AG09319 (cell line): ENCODE measurements around the gene FRAS1.
"Not testable (repeated sequence)": the region's sequence is repeated elsewhere in the genome, so short reads cannot be mapped to it uniquely, and the experiment has no call there.

Source experiments
- DNase-seq: peaks from one replicate; pipeline ENCODE4 v3.0.0-alpha.2; 2010; ENCODE audit warnings: low read depth; ENCODE audit errors: extremely low read depth
- TF ChIP-seq, protein P1 (sequence below): IDR thresholded peaks from 2 replicates; pipeline ENCODE4 v1.5.1; 2011; ENCODE audit warnings: low read depth, mild to moderate bottlenecking, inconsistent platforms, low read length, moderate library complexity

Gene FRAS1

DNA sequence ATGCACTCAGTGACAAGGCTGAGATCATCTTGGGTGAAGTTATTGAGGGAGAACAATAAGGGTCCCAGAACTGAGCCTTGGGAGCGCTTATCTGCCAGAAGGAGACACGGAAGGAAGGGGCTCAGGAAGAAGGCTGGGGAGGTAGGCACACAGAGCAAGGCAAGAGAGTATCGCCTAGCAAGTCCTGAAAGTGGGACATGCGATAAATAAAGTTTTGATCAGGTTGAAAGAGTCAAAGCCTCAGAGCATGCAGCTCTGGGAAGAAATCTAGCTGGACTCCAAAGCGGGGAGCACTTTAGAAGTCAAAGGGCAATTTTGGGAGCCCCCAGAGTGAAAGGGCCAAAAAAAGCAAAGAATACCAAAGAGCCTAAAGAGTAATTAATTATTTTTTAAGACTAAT lies 476.7 kb downstream of the FRAS1 start:
- TF ChIP-seq, protein P1, sequence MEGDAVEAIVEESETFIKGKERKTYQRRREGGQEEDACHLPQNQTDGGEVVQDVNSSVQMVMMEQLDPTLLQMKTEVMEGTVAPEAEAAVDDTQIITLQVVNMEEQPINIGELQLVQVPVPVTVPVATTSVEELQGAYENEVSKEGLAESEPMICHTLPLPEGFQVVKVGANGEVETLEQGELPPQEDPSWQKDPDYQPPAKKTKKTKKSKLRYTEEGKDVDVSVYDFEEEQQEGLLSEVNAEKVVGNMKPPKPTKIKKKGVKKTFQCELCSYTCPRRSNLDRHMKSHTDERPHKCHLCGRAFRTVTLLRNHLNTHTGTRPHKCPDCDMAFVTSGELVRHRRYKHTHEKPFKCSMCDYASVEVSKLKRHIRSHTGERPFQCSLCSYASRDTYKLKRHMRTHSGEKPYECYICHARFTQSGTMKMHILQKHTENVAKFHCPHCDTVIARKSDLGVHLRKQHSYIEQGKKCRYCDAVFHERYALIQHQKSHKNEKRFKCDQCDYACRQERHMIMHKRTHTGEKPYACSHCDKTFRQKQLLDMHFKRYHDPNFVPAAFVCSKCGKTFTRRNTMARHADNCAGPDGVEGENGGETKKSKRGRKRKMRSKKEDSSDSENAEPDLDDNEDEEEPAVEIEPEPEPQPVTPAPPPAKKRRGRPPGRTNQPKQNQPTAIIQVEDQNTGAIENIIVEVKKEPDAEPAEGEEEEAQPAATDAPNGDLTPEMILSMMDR, result no peak
- DNase-seq, result no peak

DNA sequence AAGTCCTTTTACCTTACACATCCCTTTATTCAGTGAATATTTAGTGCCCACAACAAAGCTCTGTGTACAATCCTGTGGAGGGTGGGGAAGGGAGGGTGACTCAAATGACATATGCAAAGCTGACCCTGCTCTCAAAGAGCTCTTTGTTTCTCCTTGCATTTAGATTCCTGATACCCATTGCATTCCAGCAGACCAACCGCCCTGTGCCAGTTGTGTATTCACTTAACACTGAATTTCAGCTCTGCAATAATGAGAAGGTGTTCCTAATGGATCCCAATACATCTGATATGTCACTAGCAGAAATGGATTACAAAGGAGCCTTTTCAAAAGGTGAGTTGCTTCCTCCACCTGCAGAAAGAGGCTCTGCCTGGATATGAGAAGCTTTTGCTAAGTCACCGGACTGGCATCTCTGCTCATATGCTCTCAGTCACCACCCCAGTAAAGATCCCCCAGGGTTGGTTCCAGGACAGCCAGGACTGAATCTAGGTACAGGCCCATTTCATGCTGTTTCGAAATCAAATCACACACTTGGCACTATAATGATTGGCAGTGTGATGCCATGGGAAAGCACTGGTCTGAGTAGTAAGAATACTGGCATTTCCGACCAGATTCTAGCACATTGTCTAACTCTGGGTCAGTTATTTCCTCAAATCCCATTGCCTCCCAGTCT lies 477.3 kb downstream of the FRAS1 start:
- no peak for DNase-seq
- TF ChIP-seq, protein P1, result no peak

DNA sequence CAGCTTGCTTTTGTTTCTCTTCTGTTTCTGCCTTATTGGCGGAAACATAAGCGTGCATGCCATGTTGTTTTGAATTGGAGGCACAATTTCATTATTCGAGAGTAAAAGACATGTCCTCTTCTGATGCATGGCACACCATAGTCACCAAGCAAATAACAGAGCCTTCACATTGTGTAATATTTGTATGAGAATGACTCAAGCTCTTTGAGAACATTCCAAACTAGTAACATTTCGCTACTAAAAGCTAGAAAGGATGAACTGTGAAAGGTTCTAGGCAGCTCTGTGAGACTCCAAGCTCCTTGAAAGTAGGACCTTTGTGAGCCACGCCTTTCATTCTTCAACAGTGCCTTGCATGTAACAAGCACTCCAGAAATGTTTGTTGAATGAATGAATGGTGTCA lies 485.2 kb downstream of the FRAS1 start:
- DNase-seq, result no peak
- TF ChIP-seq, protein P1, result no peak

DNA sequence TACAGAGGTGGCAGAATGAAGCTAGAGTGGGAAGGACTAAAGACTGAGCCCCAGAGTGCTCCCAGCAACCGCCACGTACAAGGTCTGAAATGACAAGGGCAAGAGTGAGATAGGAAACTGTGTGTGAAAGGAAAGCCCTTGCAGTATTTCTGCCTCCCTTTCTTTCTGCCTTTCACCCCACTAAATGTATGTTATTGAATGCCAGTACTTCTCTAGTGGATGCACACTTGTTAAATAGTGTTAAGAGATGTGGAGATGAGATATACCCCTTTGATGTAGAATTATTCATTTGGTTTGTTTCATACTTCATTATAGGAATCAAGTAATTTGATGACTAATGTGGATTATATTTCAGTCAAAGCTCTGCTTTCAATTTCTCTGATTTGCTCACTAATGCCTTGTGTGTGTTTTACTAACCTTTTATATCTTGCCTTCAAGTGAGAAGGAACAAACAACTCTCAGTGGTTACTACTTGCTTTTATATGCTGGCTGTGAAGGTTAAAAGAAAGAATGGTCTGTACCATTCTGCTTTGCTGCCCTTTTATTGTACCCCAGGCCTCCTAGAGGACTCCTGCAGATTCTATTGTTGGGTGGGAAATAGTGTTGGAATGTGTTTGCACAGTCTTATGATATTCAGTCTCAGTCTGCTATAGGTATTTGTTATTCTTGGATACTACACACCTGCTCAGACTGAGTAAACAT lies 486.5 kb downstream of the FRAS1 start:
- TF ChIP-seq, protein P1, result no peak
- no peak for DNase-seq

DNA sequence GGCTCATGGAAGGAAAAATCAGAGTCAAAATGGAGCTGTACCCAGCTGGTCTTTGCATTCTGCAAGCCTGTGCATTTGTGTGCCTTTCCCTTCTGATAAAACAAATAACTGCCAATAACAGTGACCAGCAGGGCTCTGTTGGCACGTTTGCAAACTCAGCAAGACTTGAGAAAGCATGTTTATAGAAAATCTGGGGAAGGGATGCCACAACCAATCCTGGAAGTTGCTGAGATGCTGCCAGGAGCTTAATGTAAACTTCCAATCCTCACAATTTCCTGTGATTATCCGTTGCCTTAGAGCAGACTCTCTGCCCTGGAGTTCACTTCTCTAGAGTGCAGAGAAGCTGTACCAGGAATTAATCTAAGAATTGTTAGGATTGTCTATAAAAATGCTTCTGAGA lies 487.6 kb downstream of the FRAS1 start:
- DNase-seq, result no peak
- TF ChIP-seq, protein P1, result no peak

DNA sequence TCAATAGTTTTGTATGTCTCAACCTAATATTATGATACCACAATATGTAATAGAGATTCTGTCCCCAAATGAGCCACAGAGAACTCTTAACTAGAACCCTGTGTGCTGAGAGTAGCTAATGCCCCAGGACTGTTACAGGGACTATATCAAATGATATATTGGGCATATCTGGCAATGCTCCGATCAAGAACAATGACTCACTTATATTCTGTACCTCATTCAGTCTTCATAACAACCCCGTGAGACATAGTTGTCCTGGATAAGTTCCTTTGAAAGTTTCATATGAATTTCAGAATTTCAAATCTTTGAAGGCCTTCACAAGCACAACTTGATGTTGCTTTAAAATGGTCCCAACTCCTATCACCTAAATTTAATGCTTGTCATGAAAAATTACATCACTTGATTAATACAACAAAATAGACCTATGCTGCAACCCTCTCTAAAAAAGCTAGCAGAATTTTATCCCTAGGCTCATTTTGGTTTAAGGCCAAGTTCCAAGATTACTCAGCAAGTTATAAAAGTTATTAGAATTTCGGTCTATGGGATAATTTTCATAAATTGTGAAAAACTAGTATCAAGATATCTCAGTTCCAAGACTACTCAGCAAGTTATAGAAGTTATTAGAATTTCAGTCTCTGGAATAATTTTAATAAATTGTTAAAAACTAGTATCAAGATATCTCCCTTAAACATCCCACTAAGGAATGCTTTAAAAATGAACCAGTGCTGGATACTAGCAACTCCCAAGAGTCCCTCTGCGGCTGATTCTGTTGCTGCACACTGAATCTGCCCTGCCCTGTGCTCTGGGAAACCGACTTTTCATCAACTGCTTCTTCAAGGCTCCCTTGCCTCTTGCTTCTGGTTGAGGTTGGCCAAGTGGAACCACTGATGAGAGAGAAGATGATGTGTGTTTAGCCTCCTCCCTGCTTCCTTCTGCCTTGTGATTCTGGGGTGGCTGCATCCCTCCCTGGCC lies 488.4 kb downstream of the FRAS1 start:
- TF ChIP-seq, protein P1, result no peak
- DNase-seq, result no peak

DNA sequence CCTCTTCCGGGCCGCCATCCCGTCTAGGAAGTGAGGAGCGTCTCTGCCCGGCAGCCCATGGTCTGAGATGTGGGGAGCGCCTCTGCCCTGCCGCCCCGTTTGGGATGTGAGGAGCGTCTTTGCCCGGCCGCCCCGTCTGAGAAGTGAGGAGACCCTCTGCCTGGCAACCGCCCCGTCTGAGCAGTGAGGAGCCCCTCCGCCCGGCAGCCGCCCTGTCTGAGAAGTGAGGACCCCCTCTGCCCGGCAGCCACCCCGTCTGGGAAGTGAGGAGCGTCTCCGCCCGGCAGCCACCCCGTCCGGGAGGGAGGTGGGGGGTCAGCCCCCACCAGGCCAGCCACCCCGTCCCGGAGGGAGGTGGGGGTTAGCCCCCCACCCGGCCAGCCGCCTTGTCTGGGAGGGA lies 490.8 kb downstream of the FRAS1 start:
- DNase-seq, result not testable (repeated sequence)

DNA sequence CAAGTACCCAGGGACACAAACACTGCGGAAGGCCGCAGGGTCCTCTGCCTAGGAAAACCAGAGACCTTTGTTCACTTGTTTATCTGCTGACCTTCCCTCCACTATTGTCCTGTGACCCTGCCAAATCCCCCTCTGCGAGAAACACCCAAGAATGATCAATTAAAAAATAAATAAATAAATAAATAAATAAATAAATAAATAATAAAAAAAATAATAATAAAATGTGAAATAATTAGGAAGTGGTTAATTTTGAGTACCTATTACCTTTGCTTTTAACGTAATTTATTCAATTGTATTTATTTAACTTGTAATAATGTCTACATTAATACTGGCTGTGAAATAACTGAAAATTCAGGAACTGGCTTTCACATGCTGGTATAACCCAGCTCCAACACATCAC lies 491.8 kb downstream of the FRAS1 start:
- not testable (repeated sequence) for DNase-seq
